NCI-H1048 (cell line): ENCODE results near the gene SH3RF2.
"Not testable (repeated sequence)": the region's sequence is repeated elsewhere in the genome, so short reads cannot be mapped to it uniquely, and the experiment has no call there.

Experiments used
- DNase-seq: peaks from one replicate; lab custom pipeline; 2025; lab: John Stamatoyannopoulos, UW

Gene SH3RF2

DNA sequence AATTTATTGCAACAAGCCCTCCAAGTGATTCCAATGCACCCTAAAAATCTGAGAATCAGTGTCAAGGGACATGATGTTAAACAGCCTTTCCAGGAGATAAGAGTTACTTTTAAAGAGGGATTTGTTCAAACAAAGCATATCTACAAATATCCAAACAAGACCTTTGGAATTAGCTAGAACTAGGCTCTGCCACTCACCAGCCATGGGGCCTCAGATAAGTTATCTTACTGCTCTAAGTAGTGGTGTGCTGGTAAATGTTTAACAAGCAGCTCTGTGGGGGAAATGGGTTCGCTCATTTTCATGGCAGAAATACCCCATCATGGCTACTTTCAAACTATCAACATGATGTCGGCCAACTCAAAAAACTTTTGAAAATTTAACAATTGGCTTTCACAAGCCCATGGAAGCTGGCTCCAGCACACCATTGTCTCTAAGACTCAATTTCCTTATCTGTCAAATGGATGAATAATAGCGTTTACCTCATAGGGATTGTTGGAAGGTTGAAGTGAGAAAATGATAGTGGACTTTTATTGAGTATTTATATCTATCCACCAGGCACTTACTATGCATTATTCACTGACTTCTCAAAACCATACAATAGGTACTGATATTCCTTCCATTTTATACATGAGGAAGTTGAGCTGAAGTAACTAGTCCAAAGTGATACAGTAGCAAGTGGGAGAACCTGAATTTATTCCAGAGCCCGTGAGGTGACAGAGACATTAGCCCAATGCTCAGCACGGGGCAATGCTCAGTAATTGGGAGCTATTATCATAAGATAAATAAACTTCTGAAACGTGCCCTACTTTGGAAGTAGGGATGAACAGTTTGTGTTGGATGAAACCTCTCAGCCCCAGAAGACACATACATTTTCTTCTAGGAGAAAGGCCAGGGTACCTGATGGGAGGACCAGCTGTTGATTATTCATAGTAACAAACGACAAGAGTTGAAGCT is 43.2 kb downstream of the SH3RF2 start:
- no peak for DNase-seq

DNA sequence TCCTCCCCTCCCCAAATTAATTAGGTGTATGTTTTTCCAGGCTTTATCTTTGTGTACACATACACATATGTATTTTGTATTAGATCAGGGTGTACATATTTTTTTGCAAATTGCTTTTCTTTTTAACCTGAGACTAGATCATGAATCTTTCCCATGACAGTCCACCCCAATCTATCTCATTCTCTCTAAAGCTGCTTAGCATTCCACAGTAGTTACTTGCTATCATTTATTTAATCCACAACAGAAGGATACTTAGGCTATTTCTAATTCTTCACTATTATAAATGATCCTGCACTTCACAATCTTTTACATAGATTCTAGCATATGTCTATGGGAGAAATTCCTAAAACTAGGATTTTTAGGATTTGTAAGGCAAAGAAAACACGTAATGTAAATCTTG is 43.9 kb downstream of the SH3RF2 start:
- DNase-seq: no peak

DNA sequence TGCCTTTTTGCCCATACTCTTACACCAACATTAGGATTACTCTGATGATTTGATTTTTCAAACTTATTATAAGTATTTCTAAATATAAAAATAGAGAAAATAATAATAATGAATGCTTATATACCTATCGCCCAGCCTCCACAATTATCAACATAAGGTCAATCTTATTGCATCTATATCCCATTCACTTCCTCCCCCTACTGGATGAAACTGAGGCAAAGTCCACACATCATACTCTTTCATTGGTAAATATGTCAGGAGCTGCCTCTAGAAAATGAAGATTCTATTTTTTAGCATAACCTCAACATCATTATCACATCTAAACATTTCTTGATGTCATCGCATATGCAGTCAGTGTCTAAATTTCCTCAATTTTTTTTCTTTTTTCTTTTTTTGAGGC is 44.3 kb downstream of the SH3RF2 start:
- no peak for DNase-seq

DNA sequence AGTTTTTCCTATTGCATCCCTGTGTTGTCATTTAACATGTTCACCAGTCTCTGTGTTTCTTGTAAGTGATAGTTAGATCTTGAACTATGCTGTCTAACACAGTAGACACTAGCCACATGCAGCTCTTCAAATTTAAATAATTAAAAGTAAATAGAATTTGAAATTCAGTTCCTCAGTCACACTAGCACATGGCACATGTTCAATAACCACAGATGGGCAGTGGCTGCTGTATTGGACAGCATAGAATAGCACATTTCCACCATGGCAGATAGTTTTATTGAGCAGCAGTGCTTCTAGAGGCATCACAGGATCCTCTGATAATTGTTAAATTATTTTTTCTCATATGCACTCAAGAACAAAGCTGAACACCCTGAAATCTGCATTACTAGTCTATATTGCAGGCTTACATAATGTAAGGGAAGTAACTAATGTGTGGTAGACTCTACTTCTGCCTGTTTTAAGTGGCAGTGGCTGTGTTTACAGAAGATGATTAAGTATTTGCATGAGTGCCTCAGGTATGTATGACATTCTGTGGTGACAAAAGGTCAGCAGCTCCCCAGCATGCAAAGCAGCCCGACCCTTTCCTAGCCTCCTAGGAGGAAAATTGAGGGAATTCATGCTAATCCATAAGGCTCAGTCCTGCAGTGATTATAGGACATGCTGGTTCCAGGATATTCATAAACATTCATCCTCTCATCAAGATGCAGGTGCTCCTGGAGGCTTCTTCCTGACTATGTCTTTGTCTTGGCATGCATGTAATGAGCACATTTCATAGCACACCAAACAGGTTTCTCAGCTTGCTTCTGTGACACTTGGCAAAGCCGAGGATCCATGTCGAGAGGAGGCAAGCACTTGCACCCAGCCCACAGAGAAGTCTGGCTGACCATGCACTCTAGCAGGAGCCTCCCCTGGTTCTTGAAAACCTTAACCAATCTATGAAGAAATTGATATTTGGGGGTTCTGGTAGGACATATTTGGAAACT is 45.5 kb downstream of the SH3RF2 start:
- peak; percentile 48 for DNase-seq

DNA sequence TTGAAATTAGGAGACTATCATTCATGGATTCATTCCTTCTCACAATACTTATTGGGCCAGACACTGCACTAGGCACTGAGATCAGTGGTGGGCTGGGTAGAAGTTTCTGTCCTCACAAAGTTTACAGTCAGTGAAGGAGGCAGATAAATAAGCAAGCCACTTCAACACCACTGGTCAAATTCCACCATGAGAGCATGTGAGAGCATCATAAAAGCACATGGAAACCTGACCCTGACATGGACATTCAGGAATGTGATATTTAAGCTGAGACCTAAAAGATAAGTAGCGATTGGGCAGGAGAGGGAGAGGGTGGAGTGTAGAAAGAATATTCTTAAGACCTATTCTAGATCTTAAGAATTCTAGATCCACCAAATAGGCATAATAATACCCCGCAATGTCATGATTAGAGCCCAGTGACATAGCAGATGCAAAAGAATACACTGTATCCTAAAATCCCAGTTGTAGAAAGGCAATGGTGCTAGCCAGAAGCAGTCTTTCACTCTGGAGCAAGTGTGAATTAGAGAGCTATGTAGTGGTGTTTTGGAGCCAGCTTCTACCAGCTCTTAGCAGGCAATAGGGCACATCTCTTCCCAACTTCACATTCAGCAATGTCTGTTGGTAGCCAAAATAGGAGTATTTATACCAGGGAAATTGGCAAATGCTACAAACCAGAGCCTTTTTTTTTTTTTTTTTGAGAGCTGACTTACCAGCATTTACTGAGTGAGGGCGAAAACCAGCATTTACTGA is 46.4 kb downstream of the SH3RF2 start:
- no peak for DNase-seq

DNA sequence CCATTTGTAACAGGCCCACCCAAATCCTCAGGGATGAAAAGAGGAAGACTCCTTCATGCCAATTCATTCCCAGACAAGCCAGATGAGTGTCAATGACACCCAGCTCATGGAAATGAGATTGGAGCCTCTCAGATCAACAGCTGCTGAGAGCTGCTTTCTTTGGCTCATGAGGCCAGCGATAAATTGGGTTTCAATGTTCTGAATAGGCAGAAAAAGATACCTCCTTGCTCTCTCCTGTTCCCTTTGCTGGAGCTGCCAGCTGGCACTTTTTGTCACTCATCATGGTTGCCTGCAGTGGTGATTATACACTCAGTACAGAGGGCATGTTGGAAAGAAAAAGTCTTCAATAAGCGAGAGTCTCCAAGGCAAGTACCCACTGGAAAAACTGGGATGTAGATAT is 47.1 kb downstream of the SH3RF2 start:
- DNase-seq: no peak

DNA sequence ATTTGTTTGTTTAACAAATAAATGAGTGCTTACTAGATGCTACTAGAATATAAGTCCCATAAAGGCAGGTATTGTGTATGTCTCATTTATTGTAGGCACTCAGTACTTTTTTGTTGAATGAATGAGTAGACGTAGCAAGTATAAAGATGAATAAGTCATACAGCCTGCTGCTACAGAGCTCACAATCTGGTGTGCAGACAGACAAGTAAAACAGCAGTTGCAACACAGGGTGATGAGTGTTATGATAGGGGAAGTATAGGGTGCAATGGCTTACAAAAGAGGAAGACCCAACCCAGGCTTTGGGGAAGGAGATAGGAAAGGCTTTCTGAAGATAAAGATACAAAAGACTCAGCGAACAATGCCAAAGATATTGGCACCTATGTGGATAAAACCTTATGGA is 47.7 kb downstream of the SH3RF2 start:
- no peak for DNase-seq

DNA sequence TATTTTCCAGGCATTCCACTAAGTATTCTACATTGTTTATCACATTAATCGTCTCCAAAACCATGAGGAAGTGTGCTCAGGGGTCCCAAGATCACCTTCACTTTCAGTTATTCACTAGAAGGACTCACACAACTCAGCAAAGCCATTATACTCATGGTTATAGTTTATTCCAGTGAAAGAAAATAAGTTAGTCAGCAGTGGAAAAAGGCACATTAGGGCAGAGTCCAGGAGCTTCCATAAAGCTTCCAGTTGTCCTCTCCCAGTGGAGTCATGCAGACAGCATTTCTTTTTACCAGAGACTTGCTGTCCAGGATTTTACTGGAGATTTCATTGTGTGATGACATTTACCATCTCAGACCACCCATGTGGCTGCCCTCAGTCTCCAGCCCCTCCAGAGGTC is 51.5 kb downstream of the SH3RF2 start:
- DNase-seq: no peak

DNA sequence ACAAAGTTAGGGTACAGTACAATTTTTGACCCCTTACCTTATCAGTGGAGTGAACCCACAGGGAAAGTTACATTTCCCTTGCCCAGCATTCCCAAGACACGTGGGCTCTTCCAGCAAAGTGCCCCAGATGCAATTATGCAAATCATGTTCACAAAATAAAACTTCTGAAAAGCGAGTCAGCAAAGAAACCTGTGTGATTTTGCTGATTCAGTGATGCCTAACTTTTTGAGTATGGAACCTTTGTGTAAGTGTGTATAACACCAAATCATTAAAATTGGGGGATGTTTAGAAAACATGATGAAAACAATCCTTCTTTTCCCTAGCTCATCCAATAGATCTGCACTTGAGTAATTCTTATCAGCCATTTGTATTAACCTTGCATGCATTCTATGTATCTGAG is 52.6 kb downstream of the SH3RF2 start:
- no peak for DNase-seq

DNA sequence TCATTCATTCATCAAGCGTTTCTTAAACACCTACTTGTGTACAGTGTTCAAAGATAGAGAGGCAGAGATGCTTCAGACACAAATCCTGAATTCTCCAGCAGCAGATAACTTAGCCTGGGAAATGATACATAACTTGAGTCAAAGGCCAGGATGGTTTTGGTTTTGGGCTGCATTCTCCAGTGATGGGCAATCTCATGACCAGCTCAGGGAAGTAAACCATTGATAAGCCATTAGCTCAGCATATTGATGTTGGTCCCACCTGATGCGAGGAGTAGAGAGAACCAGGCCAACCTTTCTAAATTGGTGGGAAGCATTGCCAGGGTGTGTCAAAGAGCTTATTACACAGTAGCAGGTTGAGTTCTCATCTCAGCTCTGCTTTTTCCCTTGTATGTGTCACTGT is 53.0 kb downstream of the SH3RF2 start:
- DNase-seq: no peak

DNA sequence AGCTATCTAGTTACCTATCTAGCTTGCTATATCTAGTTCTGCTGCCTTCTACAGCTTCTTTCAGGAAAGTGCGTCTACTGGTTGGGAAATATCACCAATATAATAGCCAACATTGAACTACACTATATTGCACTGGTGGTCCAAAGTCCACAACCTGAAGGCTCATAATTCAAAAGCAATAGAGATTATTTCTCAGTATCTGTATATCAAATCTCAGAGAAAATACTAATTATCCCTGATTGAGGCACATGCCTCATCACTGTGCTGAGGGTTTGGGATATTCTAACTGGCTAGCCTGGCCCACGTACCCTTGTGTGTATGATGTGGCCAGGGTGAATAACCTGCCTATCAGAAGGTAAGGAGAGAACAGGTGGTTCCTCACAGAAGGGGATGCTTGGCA is 53.8 kb downstream of the SH3RF2 start:
- no peak for DNase-seq

DNA sequence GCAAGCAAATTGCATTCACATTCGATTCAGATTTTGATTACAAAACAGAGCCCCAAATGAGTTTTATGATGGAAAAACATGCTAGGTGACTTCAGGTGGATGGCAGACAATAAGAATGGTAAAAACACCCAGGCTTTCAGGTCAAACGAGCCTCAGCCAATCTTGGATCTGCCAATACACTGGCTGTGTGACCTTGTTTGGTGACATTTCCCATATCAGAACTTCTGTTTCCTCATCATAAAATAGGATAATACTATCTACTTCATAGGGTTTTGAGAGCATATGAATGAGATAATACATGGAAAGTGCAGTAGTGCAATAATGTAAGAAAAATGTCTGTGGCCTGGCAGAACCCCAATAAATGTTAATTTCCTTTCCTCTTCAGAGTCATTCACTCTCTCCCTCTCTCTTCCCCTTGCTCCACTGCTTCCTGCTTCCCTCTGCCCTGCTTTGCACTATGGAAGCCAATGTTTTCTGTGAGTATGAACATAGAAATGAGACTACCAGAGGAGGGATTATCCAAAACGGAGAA is 54.7 kb downstream of the SH3RF2 start:
- no peak for DNase-seq

DNA sequence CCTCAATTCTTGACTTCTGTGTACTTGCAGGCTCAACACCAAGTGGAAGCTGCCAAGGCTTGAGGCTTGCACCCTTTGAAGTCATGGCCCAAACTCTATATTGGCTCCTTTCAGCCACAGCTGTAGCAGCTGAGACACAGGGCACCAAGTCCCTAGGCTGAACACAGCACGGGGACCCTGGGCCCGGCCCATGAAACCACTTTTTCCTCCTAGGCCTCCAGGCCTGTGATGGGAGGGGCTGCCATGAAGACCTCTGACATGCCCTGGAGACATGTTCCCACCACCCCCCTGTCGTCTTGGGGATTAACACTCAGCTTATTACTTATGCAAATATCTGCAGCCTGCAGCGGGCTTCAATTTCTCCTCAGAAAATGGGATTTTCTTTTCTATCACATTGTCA is 57.2 kb downstream of the SH3RF2 start:
- DNase-seq: not testable (repeated sequence)

DNA sequence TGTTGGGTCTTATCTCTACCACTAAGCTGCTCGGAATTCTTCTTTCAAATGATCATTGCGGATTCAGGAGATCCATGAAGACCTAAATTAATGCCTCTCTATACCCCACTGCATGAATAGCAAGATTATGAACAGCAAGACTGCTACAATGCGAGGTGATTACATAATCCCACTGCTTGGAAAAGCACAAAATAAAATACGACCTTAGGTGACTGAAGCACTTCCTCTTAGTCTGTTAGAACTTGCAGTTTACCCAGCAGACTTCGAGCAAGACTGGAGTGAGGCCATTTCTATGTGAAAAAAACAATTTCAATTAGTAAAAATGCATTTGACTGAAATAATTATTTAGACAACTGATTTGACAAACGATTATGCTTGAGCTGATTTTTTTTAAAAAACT is 59.8 kb downstream of the SH3RF2 start:
- no peak for DNase-seq

DNA sequence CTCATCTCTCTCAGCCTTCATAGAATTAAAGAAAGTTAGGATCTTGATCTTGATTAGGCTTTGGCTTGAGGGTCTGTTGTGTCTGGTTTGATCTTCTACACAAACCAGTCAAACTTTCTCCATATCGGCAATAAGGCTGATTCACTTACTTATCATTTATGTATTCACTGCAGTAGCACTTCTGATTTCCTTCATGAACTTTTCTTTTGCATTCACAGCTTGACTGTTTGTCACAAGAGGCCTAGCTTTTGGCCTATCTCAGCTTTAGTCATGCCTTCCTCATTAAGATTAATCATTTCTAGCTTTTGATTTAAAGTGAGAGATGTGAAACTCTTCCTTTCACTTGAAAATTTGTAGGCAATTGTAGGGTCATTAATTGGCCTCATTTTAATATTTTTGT is 62.8 kb downstream of the SH3RF2 start:
- DNase-seq: no peak

DNA sequence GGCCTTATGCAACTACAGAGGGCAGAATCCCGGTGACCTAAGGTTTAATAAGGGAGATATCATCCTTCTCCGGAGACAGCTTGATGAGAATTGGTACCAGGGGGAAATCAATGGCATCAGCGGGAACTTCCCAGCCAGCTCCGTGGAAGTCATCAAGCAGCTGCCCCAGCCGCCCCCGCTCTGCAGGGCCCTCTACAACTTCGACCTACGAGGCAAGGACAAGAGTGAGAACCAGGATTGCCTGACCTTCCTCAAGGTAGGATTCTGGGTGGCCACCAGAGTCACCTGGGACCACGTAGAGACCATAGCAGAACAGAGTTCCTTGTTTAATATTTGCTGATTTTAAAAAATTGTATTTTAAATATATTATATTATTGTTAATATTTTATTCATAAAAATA is 63.7 kb downstream of the SH3RF2 start:
- DNase-seq: no peak

DNA sequence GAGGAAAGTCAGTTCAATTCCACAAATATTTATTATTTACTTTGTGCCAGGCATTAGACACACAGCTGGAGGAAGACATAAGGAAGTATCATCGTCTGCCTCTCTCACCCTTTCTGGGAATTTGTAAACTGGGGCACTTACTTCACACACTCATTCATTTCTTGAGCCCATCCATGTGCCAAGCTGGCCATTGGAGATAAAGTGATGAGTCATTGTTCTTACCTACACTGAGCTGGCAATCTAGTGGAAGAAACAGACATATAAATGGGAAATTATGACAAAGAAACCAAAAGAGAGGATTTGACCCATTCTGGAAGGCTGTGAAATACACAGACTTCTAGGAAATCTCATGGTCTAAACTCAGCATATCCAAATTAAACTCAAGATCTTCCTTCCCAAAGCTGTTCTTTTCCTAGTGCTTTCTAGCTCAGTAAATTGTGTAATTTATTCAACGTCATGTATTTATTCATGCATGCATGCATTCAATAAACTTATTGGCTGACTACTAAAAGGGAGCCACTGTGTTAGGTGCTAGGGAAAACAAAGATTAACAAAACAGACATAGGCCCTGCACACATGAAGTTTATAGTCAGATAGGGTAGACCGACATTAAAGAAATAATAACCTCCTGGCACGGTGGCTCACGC is 65.3 kb downstream of the SH3RF2 start:
- no peak for DNase-seq

DNA sequence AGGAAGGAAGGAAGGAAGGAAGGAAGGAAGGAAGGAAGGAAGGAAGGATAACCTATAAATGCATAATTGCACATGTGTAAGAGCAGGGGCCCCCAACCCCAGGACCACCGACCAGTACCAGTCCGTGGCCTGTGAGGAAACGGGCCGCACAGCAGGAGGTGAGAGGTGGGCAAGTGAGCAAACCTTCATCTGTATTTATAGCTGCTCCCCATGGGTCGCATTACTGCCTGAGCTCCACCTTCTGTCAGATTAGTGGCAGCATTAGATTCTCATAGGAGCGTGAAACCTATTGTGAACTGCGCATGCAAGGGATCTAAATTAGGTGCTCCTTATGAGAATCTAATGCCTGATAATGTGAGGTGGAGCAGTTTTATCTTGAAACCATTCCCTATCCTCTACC is 66.1 kb downstream of the SH3RF2 start:
- DNase-seq: no peak

DNA sequence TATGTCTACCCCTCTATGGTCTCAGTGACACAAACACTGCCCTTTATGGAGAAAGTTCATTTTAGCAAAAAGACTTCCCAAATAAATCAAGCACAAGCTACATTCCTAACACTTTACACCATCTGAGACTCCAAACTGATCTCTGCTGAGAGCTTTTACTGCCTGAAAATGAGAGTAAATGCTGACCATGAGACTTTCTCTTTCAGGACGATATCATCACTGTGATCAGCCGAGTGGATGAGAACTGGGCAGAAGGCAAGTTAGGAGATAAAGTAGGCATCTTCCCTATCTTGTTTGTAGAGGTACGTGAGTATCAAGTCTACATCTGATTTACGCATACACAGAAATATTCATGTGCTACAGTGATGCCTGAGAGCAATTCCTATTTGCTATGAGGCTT is 67.5 kb downstream of the SH3RF2 start:
- DNase-seq: no peak

DNA sequence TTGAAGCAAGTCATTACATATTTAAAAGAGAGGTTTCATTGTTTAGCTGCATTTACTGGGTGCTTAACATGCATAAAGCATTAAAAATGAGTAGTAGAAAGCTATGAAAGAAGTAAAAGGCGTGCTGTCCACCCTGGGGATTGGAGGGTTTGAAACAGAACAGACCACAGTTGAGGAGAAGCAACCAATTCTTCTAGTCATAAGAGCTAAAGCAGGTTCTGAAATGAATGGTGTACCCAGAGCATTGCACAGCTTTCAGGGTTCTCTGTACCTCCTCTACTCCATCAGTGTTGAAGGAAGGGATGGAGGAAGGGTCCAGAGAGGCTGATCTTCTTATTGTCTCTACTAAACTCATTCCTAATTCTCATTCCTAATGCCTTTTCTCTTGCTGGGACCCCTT is 68.9 kb downstream of the SH3RF2 start:
- DNase-seq: no peak

DNA sequence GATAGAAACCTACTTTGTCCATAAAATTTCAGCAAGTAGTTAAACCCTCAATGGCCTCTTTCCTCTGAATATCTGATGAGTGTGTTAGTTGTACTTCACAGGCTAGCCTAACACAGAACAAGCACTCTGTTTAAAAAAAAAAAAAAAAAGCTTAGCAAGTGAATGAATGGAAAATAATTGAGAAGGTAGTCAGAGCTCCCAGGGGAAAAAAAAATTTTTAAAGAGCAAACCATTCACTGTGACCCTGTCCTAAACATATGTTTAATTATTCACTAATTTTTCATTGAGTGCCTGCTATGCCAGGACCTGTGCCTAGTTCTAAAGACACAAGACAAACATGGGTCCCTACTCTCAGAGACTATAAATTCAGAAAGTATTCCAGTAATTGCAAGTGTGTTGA is 69.3 kb downstream of the SH3RF2 start:
- no peak for DNase-seq
